OCI-LY1 (cell line): ENCODE measurements around the gene SPATA32.

Experiments
- EZH2 ChIP-seq: fragments of 200-600 bp; sonication (generic), shearing (Covaris generic); IDR thresholded peaks from 2 replicates; pipeline ENCODE4 v1.8.0; 2017; ENCODE audit warnings: borderline replicate concordance, mixed run types, mild to moderate bottlenecking, antibody characterized with exemption, low read length, moderate library complexity, mixed read lengths
- TF ChIP-seq, protein P1 (sequence below): fragments of 200-600 bp; sonication (generic), shearing (Covaris generic); IDR thresholded peaks from 2 replicates; pipeline ENCODE4 v1.5.1; 2017; ENCODE audit warnings: mild to moderate bottlenecking, antibody characterized with exemption, low read length, moderate library complexity, mixed read lengths

DNA sequence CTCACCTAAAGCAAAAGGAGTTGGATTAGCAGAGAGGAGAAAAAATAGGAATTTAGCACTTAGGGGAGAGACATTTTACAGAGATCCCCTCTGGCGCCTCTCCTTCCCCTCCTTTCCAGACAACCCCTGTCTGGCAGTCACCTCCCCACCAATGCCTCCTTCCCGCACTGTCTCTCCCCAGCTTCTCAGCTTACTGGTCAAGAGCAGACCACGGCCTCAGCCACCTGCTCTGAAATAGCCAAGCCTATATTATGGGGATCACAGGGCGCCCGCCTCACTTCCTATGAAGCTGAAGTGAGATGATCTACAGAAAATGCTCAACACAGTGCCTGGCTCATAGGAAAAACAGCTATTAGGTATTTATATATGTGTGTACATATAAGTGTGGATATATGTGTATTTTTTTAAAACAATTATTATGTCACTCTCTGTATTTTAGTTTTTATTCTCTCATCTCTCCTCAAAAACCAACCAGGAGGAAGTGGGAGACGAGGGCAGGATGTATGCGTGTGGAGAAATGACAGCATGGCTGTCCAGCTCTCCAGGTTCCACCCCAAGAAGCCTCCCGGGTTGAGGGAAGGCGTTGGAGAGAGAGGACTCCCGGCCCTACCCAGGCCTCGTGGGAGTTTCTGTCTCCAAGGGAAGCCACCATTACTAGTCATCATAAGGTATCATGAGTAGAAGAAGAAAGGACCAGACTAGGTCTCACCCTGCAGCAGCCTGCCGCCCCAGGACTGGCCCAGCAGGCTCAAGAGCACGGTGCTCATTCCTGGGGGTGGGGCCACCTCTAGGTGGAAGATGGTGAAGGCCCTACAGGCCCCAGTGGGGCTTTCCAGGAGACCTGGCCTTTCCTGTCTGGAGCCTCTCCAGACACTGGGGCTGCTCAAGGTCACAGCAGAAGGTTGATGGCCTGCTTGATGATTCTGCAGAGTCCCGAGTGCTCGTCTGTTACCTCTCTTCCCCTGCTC, 27.7 kb upstream of the SPATA32 start:
- TF ChIP-seq, protein P1, sequence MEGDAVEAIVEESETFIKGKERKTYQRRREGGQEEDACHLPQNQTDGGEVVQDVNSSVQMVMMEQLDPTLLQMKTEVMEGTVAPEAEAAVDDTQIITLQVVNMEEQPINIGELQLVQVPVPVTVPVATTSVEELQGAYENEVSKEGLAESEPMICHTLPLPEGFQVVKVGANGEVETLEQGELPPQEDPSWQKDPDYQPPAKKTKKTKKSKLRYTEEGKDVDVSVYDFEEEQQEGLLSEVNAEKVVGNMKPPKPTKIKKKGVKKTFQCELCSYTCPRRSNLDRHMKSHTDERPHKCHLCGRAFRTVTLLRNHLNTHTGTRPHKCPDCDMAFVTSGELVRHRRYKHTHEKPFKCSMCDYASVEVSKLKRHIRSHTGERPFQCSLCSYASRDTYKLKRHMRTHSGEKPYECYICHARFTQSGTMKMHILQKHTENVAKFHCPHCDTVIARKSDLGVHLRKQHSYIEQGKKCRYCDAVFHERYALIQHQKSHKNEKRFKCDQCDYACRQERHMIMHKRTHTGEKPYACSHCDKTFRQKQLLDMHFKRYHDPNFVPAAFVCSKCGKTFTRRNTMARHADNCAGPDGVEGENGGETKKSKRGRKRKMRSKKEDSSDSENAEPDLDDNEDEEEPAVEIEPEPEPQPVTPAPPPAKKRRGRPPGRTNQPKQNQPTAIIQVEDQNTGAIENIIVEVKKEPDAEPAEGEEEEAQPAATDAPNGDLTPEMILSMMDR: no peak
- TF ChIP-seq EZH2: no peak
